ENCODE results near the gene PRSS21.
A peak's percentile ranks its signal among the peaks of the same experiment; 100 is the strongest.

PRSS21 gene

GRCh38 chr16:2848933-2849725, 32.1 kb downstream of the PRSS21 start:
- in situ Hi-C loops (cut with HindIII; ENCODE audit: low sequenced_read_pairs): no loop called here
- TF ChIP-seq, protein P1, sequence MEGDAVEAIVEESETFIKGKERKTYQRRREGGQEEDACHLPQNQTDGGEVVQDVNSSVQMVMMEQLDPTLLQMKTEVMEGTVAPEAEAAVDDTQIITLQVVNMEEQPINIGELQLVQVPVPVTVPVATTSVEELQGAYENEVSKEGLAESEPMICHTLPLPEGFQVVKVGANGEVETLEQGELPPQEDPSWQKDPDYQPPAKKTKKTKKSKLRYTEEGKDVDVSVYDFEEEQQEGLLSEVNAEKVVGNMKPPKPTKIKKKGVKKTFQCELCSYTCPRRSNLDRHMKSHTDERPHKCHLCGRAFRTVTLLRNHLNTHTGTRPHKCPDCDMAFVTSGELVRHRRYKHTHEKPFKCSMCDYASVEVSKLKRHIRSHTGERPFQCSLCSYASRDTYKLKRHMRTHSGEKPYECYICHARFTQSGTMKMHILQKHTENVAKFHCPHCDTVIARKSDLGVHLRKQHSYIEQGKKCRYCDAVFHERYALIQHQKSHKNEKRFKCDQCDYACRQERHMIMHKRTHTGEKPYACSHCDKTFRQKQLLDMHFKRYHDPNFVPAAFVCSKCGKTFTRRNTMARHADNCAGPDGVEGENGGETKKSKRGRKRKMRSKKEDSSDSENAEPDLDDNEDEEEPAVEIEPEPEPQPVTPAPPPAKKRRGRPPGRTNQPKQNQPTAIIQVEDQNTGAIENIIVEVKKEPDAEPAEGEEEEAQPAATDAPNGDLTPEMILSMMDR (IDR thresholded peaks at IDR 0.05; ENCODE audit: low read depth, low read length, missing control alignments): no peak

GRCh38 chr16:2852003-2852730, 35.1 kb downstream of the PRSS21 start:
- H3K4me3 ChIP-seq (ENCODE audit: low read depth, low read length): no peak overlapping the region
- TF ChIP-seq, protein P1 (IDR thresholded peaks at IDR 0.05; ENCODE audit: low read depth, low read length, missing control alignments): no peak
- no peak for DNase-seq (ENCODE audit: low read depth)
- in situ Hi-C loops (cut with HindIII; ENCODE audit: low sequenced_read_pairs): no loop called here

More at GRCh38 chr16:2848933-2849725, 32.1 kb downstream of the PRSS21 start:
- no peak for DNase-seq (ENCODE audit: low read depth)
- H3K4me3 ChIP-seq (ENCODE audit: low read depth, low read length): no peak overlapping the region

DNA sequence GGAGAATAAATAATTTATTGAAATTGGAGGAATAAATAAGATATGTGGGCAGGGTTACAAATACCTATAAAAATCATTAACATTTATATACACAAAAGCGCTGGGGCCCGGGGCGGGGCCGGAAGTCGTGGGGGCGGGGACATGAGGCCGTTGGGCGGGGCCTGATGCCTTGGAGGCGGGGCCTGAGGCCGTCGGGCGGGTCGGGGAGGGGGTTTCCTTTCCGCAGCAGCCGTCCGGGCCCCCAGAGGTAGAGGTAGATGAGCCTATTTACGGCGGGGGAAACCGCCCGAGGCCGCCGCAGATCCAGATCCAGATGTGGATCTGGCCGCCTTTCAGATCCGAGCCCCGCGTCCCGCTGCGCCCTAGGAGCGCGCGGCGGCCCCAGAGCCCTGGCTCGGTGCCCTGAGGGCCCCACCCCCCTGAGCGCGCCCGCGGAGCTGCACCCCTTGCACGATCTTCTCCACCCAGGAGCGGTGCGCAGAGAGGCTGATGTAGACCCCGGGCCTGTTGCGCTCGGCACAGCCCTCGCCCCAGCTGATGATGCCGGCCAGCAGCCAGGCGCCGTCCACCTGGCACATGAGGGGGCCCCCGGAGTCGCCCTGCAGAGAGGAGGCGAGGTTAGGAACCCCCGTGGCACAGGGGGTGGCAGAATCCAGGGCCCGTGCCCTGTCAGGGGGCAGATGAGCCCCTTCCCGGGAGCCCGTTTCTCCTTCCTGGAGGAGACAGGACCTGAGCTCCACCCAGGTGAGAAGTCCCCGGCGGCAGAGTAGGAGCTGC, 35.9 kb downstream of the PRSS21 start:
- no peak overlapping the region for H3K4me3 ChIP-seq (ENCODE audit: low read depth, low read length)
- in situ Hi-C loops (cut with HindIII; ENCODE audit: low sequenced_read_pairs): no loop called here
- DNase-seq (ENCODE audit: low read depth): no peak
- TF ChIP-seq, protein P1 (IDR thresholded peaks at IDR 0.05; ENCODE audit: low read depth, low read length, missing control alignments): no peak

GRCh38 chr16:2853531-2854073, 36.6 kb downstream of the PRSS21 start:
- TF ChIP-seq, protein P1 (IDR thresholded peaks at IDR 0.05; ENCODE audit: low read depth, low read length, missing control alignments): no peak
- in situ Hi-C loops (cut with HindIII; ENCODE audit: low sequenced_read_pairs): no loop called here
- H3K4me3 ChIP-seq (ENCODE audit: low read depth, low read length): no peak overlapping the region
- no peak for DNase-seq (ENCODE audit: low read depth)

DNA sequence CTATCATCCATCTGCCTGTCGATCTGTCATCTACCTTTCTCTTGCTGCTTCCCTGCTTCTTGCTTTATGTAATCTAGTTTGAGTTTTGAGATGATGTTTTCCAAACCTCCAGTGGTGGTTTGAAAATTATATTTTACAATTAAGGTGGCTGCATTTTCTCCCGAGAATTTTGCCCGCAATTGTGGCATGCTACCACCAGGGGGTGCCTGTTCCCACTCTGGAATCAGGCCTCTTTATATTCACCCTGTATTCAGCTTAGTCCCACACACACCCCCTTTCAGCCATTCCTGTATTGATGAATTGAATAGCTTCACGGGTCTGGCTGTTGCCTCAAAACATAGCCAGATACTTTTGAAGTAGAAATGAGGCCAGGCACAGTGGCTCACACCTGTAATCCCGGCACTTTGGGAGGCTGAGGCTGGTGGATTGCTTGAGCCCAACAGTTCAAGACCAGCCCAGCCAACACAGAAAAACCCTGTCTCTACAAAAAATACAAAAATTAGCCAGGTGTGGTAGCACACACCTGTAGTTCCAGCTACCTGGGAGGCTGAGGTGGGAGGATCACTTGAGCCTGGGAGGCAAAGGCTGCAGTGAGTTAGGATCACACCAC, 37.8 kb downstream of the PRSS21 start:
- DNase-seq (ENCODE audit: low read depth): no peak
- in situ Hi-C loops (cut with HindIII; ENCODE audit: low sequenced_read_pairs): no loop called here
- H3K4me3 ChIP-seq (ENCODE audit: low read depth, low read length): no peak overlapping the region
- TF ChIP-seq, protein P1 (IDR thresholded peaks at IDR 0.05; ENCODE audit: low read depth, low read length, missing control alignments): peak; percentile 38

DNA sequence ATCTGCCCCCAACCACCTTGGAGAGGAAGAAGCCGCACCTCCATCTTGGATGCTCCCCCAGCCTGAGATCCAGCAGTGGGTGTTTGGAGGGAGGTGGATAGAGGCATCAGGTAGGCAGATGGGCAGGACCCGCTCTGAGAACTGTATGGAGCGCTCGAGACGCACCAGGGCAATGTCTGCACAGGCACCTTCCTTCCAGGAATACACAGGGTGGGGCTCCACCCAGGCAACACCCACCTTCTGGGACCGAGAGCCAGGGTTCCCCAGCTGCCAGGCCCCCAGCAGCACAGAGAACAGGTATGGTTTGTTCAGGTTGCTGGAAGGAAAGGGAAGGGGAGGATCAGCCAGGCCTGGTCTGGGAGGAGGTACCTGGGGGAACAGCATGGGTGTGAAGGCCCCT, 38.5 kb downstream of the PRSS21 start:
- DNase-seq (ENCODE audit: low read depth): no peak
- TF ChIP-seq, protein P1 (IDR thresholded peaks at IDR 0.05; ENCODE audit: low read depth, low read length, missing control alignments): no peak
- in situ Hi-C loops (cut with HindIII; ENCODE audit: low sequenced_read_pairs): no loop called here
- no peak overlapping the region for H3K4me3 ChIP-seq (ENCODE audit: low read depth, low read length)
